Neutrophil (primary cell): ENCODE data around the gene RASSF1.

Experiments used
- H3K27ac ChIP-seq: fragments of 200-600 bp; sonication (generic); 2 replicates; pipeline ENCODE4 v1.5.1; 2016; ENCODE audit warnings: mild to moderate bottlenecking, moderate library complexity
- H3K27me3 ChIP-seq: fragments of 200-600 bp; sonication (generic); 2 replicates; pipeline ENCODE4 v1.6.0; 2016; ENCODE audit warnings: mild to moderate bottlenecking
- H3K36me3 ChIP-seq: fragments of 200-600 bp; sonication (generic); 2 replicates; pipeline ENCODE4 v1.5.1; 2017
- H3K4me1 ChIP-seq, 2 experiments: fragments of 200-600 bp in 1 of 2; sonication (generic) in 1 of 2; 1 replicate in 1 of 2; 2 replicates in 1 of 2; pipeline versions ENCODE4 v1.5.1 to v1.6.1; 2013 to 2016; ENCODE audit warnings: low read depth in 1 of 2, low read length in 1 of 2, mild to moderate bottlenecking in 1 of 2, moderate library complexity in 1 of 2; ENCODE audit not compliant: control insufficient read depth in 1 of 2, insufficient read depth in 1 of 2
- H3K4me3 ChIP-seq, 2 experiments: fragments of 200-600 bp in 1 of 2; sonication (generic) in 1 of 2; 1 replicate in 1 of 2; 2 replicates in 1 of 2; pipeline ENCODE4 v1.5.1; 2013 to 2016; ENCODE audit warnings: low read depth in 1 of 2, low read length in 1 of 2, mild to moderate bottlenecking in 1 of 2, moderate library complexity in 1 of 2
- H3K9me3 ChIP-seq: fragments of 200-600 bp; sonication (generic); 2 replicates; pipeline ENCODE4 v1.5.1; 2016
- TF ChIP-seq, protein P1 (sequence below): fragments of 200-600 bp; sonication (generic); IDR thresholded peaks from 2 replicates; pipeline ENCODE4 v1.5.1; 2016; ENCODE audit warnings: antibody characterized with exemption

The RASSF1 gene

GRCh38 chr3:50359760-50360110, 19.1 kb upstream of the RASSF1 start:
- Histone ChIP-seq H3K4me3 (peak overlapping the region; percentile 77 to 96), H3K36me3 (peaks cover 36% of the 10 kb centered on the region), H3K4me1 (peaks cover 50% of the 10 kb centered on the region in 2 experiments), H3K27ac (peak overlapping the region; percentile 87), H3K27me3 (peaks cover 8% of the 10 kb centered on the region), H3K9me3 (no peaks in the 10 kb centered on the region)
- TF ChIP-seq, protein P1, sequence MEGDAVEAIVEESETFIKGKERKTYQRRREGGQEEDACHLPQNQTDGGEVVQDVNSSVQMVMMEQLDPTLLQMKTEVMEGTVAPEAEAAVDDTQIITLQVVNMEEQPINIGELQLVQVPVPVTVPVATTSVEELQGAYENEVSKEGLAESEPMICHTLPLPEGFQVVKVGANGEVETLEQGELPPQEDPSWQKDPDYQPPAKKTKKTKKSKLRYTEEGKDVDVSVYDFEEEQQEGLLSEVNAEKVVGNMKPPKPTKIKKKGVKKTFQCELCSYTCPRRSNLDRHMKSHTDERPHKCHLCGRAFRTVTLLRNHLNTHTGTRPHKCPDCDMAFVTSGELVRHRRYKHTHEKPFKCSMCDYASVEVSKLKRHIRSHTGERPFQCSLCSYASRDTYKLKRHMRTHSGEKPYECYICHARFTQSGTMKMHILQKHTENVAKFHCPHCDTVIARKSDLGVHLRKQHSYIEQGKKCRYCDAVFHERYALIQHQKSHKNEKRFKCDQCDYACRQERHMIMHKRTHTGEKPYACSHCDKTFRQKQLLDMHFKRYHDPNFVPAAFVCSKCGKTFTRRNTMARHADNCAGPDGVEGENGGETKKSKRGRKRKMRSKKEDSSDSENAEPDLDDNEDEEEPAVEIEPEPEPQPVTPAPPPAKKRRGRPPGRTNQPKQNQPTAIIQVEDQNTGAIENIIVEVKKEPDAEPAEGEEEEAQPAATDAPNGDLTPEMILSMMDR, result no peak

DNA sequence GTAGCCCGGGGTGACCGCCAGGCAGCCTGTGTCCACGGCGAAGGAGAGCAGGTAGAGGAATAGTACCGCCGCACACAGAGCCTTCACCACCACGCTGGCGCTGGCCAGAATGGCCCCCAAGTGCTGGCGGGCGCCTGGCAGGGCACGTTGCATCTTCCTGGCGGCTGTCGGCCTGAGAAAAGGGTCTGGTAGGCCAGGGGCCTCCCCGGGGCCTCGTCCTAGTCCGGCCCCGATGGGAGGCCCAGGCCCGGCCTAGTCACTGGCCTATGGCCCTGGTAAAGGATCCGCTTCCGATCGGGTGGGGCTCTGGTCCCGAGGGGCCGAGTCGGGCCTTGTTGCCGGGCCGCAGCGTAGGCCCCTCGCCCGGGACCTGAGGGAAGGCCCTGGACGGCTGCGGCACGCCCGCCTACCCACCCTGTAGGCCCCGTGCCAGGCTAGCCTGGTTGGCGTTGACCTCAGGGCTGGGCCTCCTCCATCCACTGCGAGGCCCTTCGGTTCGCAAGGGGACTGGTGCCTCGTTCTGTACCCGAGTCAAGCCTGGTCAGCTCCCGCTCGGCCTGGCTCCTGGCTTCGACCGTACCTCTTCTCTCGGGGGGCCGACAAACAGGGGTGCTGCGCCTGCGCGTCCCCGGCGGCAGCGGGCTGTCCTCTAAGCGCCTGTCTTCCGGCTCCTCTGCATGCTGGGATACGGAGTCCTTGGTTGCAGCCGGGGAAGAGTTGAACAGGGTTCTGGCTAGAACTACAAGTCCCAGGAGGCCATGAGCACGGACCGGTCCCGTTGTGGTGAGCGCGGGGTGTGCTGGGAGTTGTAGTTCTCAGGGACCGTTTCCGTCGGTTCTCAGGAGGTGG, 18.5 kb upstream of the RASSF1 start, which contains the start of gene TMEM115:
TSS of gene TMEM115 (minus strand) at position 611 of the 849 bp plus-strand sequence. CDS start at position 153, 458 bp downstream.
- Histone ChIP-seq H3K4me1 (peaks cover 46% of the 10 kb centered on the region in 2 experiments), H3K9me3 (no peaks in the 10 kb centered on the region), H3K36me3 (peaks cover 42% of the 10 kb centered on the region), H3K4me3 (peak within 1 kb of the TSS; percentile 77 to 96), H3K27ac (peak within 1 kb of the TSS; percentile 87), H3K27me3 (peaks cover 2% of the 10 kb centered on the region)
- TF ChIP-seq, protein P1, result peak; percentile 12

- H3K27me3 ChIP-seq, result no peaks in the 10 kb centered on the region
- peak overlapping the region; percentile 77 to 96 for H3K4me3 ChIP-seq
- TF ChIP-seq, protein P1, result no peak
- peaks cover 46% of the 10 kb centered on the region in 2 experiments for H3K4me1 ChIP-seq
- H3K27ac ChIP-seq, result peak overlapping the region; percentile 87
- no peaks in the 10 kb centered on the region for H3K9me3 ChIP-seq
- H3K36me3 ChIP-seq, result peaks cover 49% of the 10 kb centered on the region
Observed at GRCh38 chr3:50358355-50358910, 17.8 kb upstream of the RASSF1 start.

- H3K36me3 ChIP-seq, result peaks cover 56% of the 10 kb centered on the region
- no peaks in the 10 kb centered on the region for H3K27me3 ChIP-seq
- H3K9me3 ChIP-seq, result no peaks in the 10 kb centered on the region
- peak overlapping the region; percentile 43 for H3K27ac ChIP-seq
- H3K4me1 ChIP-seq, result peaks cover 46% of the 10 kb centered on the region in 2 experiments
- peak overlapping the region in 1 of 2 experiments; percentile 96 for H3K4me3 ChIP-seq
- TF ChIP-seq, protein P1, result no peak
Observed at GRCh38 chr3:50357481-50357880, 16.8 kb upstream of the RASSF1 start.

DNA sequence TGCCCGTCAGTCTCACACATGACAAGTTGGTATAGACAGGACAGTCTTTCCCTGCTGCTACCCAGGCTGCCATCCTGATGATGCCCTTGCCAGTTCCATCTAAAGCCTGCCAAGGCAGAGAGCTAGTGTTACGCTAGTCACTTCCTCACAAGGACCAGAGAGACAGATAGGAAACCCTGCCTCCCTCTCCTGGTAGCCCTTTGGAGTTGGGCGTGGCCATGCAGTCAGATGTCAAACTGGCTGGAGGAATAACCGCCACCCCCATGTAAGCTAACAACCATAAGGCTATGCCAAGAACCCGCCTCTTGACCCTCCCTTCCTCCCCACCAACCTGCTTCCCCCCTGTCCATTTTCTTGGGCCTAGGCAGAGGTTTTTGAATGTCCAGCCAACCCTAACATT, 15.9 kb upstream of the RASSF1 start:
- H3K27ac ChIP-seq, result peak overlapping the region; percentile 43
- TF ChIP-seq, protein P1, result no peak
- no peaks in the 10 kb centered on the region for H3K9me3 ChIP-seq
- peaks cover 44 to 48% of the 10 kb centered on the region in 2 experiments for H3K4me1 ChIP-seq
- H3K27me3 ChIP-seq, result no peaks in the 10 kb centered on the region
- peaks cover 62% of the 10 kb centered on the region for H3K36me3 ChIP-seq
- no peak overlapping the region for H3K4me3 ChIP-seq
